ENCODE results near the gene OR3A2. TPM values are rescaled to one million over a fixed set of nuclear protein-coding genes. Genes with fewer than 3 reads are reported as not detected.

The OR3A2 gene
- total and polyA plus RNA-seq, 9 of the 15 experiments (the other 6 are each of a cell fraction or from before 2014, with no cell fraction given) = not detected

- Histone ChIP-seq H3K4me3 (no peak within 1 kb of the TSS), H3K9me3 (replicated peaks; ENCODE audit: control insufficient read depth, insufficient read depth, low read depth, low read length) (no peaks in the 10 kb centered on the region), H3K9ac (ENCODE audit: insufficient read depth in 1 of 2, low read depth in 2 of 2, low read length in 2 of 2) (no peak within 1 kb of the TSS), H3K36me3 (ENCODE audit: control insufficient read depth, insufficient read depth, low read length) (no peaks in the 10 kb centered on the region), H3K27ac (ENCODE audit: extremely low read depth, low read depth, low read length) (no peak within 1 kb of the TSS), H3K4me2 (ENCODE audit: insufficient read depth, low read length) (no peak within 1 kb of the TSS), H4K20me1 (replicated peaks; ENCODE audit: control insufficient read depth, insufficient read depth, low read length) (no peaks in the 10 kb centered on the region), H2AFZ (ENCODE audit: low read depth, low read length) (no peak within 1 kb of the TSS), H3K79me2 (ENCODE audit: control insufficient read depth, insufficient read depth, low read length) (no peaks in the 10 kb centered on the region), H3K27me3 (ENCODE audit: control insufficient read depth in 2 of 2, insufficient read depth in 2 of 2, low read length in 2 of 2) (no peaks in the 10 kb centered on the region), H3K9me1 (ENCODE audit: control insufficient read depth, insufficient read depth, low read length) (no peaks in the 10 kb centered on the region), H3K4me1 (replicated peaks in 1 of 2; ENCODE audit: control insufficient read depth in 2 of 2, insufficient read depth in 2 of 2, low read length in 2 of 2) (no peaks in the 10 kb centered on the region)
- DNase-seq (ENCODE audit: extremely low read depth in 1 of 4, low spot score in 3 of 4) (no peak), FAIRE-seq (no peak), ATAC-seq (no peak)
- POLR2A ChIA-PET = no interaction called here
- in situ Hi-C loops (cut with MboI) (no loop called here), intact Hi-C loops (cut with micrococcal nuclease) (no loop called here)
- CTCF ChIA-PET (ENCODE audit: low intra/inter-chr PET ratio) = no interaction called here
- TF ChIP-seq, protein P1, sequence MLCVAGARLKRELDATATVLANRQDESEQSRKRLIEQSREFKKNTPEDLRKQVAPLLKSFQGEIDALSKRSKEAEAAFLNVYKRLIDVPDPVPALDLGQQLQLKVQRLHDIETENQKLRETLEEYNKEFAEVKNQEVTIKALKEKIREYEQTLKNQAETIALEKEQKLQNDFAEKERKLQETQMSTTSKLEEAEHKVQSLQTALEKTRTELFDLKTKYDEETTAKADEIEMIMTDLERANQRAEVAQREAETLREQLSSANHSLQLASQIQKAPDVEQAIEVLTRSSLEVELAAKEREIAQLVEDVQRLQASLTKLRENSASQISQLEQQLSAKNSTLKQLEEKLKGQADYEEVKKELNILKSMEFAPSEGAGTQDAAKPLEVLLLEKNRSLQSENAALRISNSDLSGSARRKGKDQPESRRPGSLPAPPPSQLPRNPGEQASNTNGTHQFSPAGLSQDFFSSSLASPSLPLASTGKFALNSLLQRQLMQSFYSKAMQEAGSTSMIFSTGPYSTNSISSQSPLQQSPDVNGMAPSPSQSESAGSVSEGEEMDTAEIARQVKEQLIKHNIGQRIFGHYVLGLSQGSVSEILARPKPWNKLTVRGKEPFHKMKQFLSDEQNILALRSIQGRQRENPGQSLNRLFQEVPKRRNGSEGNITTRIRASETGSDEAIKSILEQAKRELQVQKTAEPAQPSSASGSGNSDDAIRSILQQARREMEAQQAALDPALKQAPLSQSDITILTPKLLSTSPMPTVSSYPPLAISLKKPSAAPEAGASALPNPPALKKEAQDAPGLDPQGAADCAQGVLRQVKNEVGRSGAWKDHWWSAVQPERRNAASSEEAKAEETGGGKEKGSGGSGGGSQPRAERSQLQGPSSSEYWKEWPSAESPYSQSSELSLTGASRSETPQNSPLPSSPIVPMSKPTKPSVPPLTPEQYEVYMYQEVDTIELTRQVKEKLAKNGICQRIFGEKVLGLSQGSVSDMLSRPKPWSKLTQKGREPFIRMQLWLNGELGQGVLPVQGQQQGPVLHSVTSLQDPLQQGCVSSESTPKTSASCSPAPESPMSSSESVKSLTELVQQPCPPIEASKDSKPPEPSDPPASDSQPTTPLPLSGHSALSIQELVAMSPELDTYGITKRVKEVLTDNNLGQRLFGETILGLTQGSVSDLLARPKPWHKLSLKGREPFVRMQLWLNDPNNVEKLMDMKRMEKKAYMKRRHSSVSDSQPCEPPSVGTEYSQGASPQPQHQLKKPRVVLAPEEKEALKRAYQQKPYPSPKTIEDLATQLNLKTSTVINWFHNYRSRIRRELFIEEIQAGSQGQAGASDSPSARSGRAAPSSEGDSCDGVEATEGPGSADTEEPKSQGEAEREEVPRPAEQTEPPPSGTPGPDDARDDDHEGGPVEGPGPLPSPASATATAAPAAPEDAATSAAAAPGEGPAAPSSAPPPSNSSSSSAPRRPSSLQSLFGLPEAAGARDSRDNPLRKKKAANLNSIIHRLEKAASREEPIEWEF (CRISPR knock-in tag; IDR thresholded peaks at IDR 0.05) = no peak
- TF ChIP-seq, protein P2, sequence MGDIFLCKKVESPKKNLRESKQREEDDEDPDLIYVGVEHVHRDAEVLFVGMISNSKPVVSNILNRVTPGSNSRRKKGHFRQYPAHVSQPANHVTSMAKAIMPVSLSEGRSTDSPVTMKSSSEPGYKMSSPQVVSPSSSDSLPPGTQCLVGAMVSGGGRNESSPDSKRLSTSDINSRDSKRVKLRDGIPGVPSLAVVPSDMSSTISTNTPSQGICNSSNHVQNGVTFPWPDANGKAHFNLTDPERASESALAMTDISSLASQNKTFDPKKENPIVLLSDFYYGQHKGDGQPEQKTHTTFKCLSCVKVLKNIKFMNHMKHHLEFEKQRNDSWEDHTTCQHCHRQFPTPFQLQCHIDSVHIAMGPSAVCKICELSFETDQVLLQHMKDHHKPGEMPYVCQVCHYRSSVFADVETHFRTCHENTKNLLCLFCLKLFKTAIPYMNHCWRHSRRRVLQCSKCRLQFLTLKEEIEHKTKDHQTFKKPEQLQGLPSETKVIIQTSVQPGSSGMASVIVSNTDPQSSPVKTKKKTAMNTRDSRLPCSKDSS (IDR thresholded peaks at IDR 0.05; ENCODE audit: low read depth, partially characterized antibody) = no peak
- TF ChIP-seq ZNF780A (CRISPR knock-in tag; IDR thresholded peaks at IDR 0.05) (no peak), ZBTB5 (IDR thresholded peaks at IDR 0.05) (no peak), KHSRP (IDR thresholded peaks at IDR 0.05) (no peak)
- TF ChIP-seq, protein P3, sequence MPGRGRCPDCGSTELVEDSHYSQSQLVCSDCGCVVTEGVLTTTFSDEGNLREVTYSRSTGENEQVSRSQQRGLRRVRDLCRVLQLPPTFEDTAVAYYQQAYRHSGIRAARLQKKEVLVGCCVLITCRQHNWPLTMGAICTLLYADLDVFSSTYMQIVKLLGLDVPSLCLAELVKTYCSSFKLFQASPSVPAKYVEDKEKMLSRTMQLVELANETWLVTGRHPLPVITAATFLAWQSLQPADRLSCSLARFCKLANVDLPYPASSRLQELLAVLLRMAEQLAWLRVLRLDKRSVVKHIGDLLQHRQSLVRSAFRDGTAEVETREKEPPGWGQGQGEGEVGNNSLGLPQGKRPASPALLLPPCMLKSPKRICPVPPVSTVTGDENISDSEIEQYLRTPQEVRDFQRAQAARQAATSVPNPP (IDR thresholded peaks at IDR 0.05; ENCODE audit: borderline replicate concordance, insufficient read depth, insufficient read length) = no peak
- WGBS (ENCODE audit: insufficient coverage, low coverage, missing lambda C conversion rate) = 0% methylated on average over 1 of the region's 1 CpG
- no TSS peak for BruUV-seq (replicated peaks)
These were observed 12.2 kb upstream of the OR3A2 start, which contains the start of gene OR1E1 for GRCh38 chr17:3398310-3398709. Gene OR1E1, minus strand, starts transcription at chr17:3398410. Its CDS starts 0 bp downstream, at chr17:3398410.
